Ovary (tissue), 9 donors: ENCODE results near the gene SKI. TPM values are rescaled to one million over a fixed set of nuclear protein-coding genes. Genes with fewer than 3 reads are reported as not detected.

Source experiments
- DNase-seq, 5 donors: peaks; one replicate each; pipeline ENCODE4 v3.0.0-alpha.2; 2019 to 2020
- H3K27ac ChIP-seq, 2 donors: fragments of 200-600 bp; one replicate each; pipeline versions ENCODE4 v1.5.1 to v1.8.0; 2019 to 2022
- H3K27me3 ChIP-seq: fragments of 200-600 bp; one replicate; pipeline ENCODE4 v1.8.0; 2022
- H3K36me3 ChIP-seq: fragments of 200-600 bp; sonication (generic); one replicate; pipeline ENCODE4 v1.5.1; 2019
- H3K4me1 ChIP-seq: one replicate; pipeline ENCODE4 v1.8.1; 2013; ENCODE audit warnings: mild to moderate bottlenecking, moderate library complexity; ENCODE audit not compliant: insufficient read depth
- H3K4me3 ChIP-seq: fragments of 200-600 bp; sonication (generic); one replicate; pipeline ENCODE4 v1.5.1; 2017
- H3K9me3 ChIP-seq, 2 donors: fragments of 200-600 bp in 1 of 2; sonication (generic) in 1 of 2; one replicate each; pipeline versions ENCODE4 v1.5.1 to v1.8.1; 2013 to 2019; ENCODE audit warnings: mild to moderate bottlenecking in 1 of 2, moderate library complexity in 1 of 2
- CTCF ChIP-seq, 3 donors: fragments of 450-650 bp in 2 of 3; fragments of 200-600 bp in 1 of 3; IDR thresholded peaks; one replicate each; pipeline versions ENCODE4 v1.5.1 to v1.8.0; 2016 to 2022; ENCODE audit warnings: antibody characterized with exemption in 3 of 3, mild to moderate bottlenecking in 1 of 3
- EP300 ChIP-seq: sonication (generic); formaldehyde crosslinking; IDR thresholded peaks from one replicate; pipeline ENCODE4 v1.6.1; 2017; ENCODE audit warnings: antibody characterized with exemption
- POLR2A ChIP-seq: fragments of 450-650 bp; IDR thresholded peaks from one replicate; pipeline ENCODE4 v1.6.1; 2017; ENCODE audit warnings: antibody characterized with exemption, mild to moderate bottlenecking, moderate library complexity
- WGBS, 3 donors: extraction: QIAGEN DNeasy Blood & Tissue Kit in 1 of 3; methylation state at CpG; one replicate each; pipeline versions ENCODE4 v1.1.5 to v1.1.7; 2013 to 2017; 5-methylcytosine and 5-hydroxymethylcytosine counted together
- intact Hi-C, 4 donors: fragments of 100-400 bp; cut with DNase I; formaldehyde crosslinking; loops; one replicate each; pipeline versions ENCODE4 v1.11.0 to v1.15.1; 2022 to 2023
- polyA plus RNA-seq, 2 donors: library from polyadenylated mRNA; stranded (reverse); fragments of 200-250 nt in 1 of 2; fragments of 350-450 nt in 1 of 2; fragmentation: Illumina TruSeq in 1 of 2; extraction: RNeasy Lipid Tissue Mini Kit (QIAGEN cat#74804) in 1 of 2; gene quantifications; one replicate each; pipeline ENCODE4 v1.2.3, GENCODE V29; 2013 to 2014
- total RNA-seq, 7 donors: library from RNA; depleted of rRNA in 2 of 7; stranded (reverse); fragments of >200 nt in 2 of 7; fragmentation: NEBNext Ultra II Directional in 3 of 7; extraction: Animal tissue kit (Norgen Biotek cat#: 25700) in 3 of 7; gene quantifications; one replicate each; pipeline versions ENCODE4 v1.1.0 to v1.2.4, GENCODE V29; 2016 to 2023
- donor health status: DM: no; HTN: no; CAD: no; lungs with moderate emphysema.
- donor health status: DM: no; HTN: no; CAD: no.
- donor health status: Bipolar disorder and iron deficiency.
- donor health status: DM: yes; HTN: yes; CAD: no.
- donor health status: DM: no; HTN: no; CAD: no.
- donor health status: DM: yes; HTN: yes; CAD: no.

The SKI gene
- total and polyA plus RNA-seq, 9 donors = 27.8 to 109 (median 79.1) TPM

- Histone ChIP-seq H3K9me3 (no peaks in the 10 kb centered on the region), H3K4me3 (no peak overlapping the region), H3K27ac (no peak overlapping the region), H3K36me3 (no peaks in the 10 kb centered on the region), H3K4me1 (peaks cover 11% of the 10 kb centered on the region), H3K27me3 (no peaks in the 10 kb centered on the region)
- no peak for TF ChIP-seq EP300
- TF ChIP-seq CTCF (IDR thresholded peaks at IDR 0.05) = no peak
- intact Hi-C loops = loop anchor here in 2 of 4 donors (1.0 to 5.0 kb wide), 2 partner anchors 117 to 181 kb away; no protein-coding TSS in a partner anchor
- WGBS, 3 donors = 74 to 80% (median 76%) methylated on average over 21 of the region's 21 CpGs
- DNase-seq = peak in 2 of 5 donors; percentile 33 to 39
Observed at GRCh38 chr1:2200308-2200943, 27.7 kb upstream of the SKI start.

- WGBS, 3 donors = 85 to 90% (median 86%) methylated on average over 14 of the region's 14 CpGs
- peak in 2 of 5 donors; percentile 38 to 40 for DNase-seq
- TF ChIP-seq CTCF (IDR thresholded peaks at IDR 0.05) (no peak), POLR2A (no peak), EP300 (no peak)
- Histone ChIP-seq H3K9me3 (no peaks in the 10 kb centered on the region), H3K4me3 (no peak overlapping the region), H3K27ac (no peak overlapping the region), H3K27me3 (no peaks in the 10 kb centered on the region), H3K36me3 (no peaks in the 10 kb centered on the region), H3K4me1 (peaks cover 14% of the 10 kb centered on the region)
- intact Hi-C loops = loop anchor here in 1 of 4 donors (5.0 kb wide), 1 partner anchor 116 kb away; no protein-coding TSS in a partner anchor
Observed at GRCh38 chr1:2201062-2201461, 27.1 kb upstream of the SKI start.

GRCh38 chr1:2202008-2202575 lies 26.0 kb upstream of the SKI start:
- Histone ChIP-seq H3K27ac (no peak overlapping the region), H3K4me1 (peaks cover 16% of the 10 kb centered on the region), H3K27me3 (no peaks in the 10 kb centered on the region), H3K36me3 (no peaks in the 10 kb centered on the region), H3K9me3 (no peaks in the 10 kb centered on the region), H3K4me3 (no peak overlapping the region)
- TF ChIP-seq POLR2A (no peak), CTCF (IDR thresholded peaks at IDR 0.05) (no peak), EP300 (no peak)
- intact Hi-C loops = loop anchor here in 1 of 4 donors (5.0 kb wide), 1 partner anchor 115 kb away; no protein-coding TSS in a partner anchor
- 88 to 90% (median 88%) methylated on average over 9 of the region's 9 CpGs for WGBS, 3 donors
- DNase-seq = peak in 1 of 5 donors; percentile 30

- TF ChIP-seq CTCF (IDR thresholded peaks at IDR 0.05) (no peak), EP300 (no peak), POLR2A (no peak)
- Histone ChIP-seq H3K4me1 (peaks cover 23% of the 10 kb centered on the region), H3K9me3 (no peaks in the 10 kb centered on the region), H3K36me3 (no peaks in the 10 kb centered on the region), H3K27ac (no peak overlapping the region), H3K27me3 (no peaks in the 10 kb centered on the region), H3K4me3 (no peak overlapping the region)
- DNase-seq = peak in 3 of 5 donors; percentile 58 to 65 (median 58)
- 82 to 85% (median 84%) methylated on average over 15 of the region's 15 CpGs for WGBS, 3 donors
- intact Hi-C loops = loop anchor here in 1 of 4 donors (5.0 kb wide), 1 partner anchor 114 kb away; no protein-coding TSS in a partner anchor
Observed at GRCh38 chr1:2202843-2203601, 25.1 kb upstream of the SKI start.
